SK-N-SH treated with all-trans-retinoic acid at 6 μM for 48 hours (cell line): ENCODE results near the gene CCDC8.

Experiments
- ARNTL ChIP-seq: fragments of 450-650 bp; formaldehyde crosslinking; IDR thresholded peaks from 2 replicates; pipeline ENCODE4 v1.5.0; 2020; ENCODE audit warnings: low read depth, mild to moderate bottlenecking, moderate library complexity, borderline replicate concordance
- BACH2 ChIP-seq: fragments of 250-450 bp; sonication (Bioruptor Pico); IDR thresholded peaks from 2 replicates; pipeline ENCODE4 v1.9.0; 2021; ENCODE audit warnings: mild to moderate bottlenecking, borderline replicate concordance
- CREB5 ChIP-seq: fragments of 250-450 bp; sonication (Bioruptor Pico); IDR thresholded peaks from 2 replicates; pipeline ENCODE4 v1.5.1; 2020; ENCODE audit warnings: low read depth, mild to moderate bottlenecking, moderate library complexity
- CSDC2 ChIP-seq: fragments of 250-450 bp; sonication (Bioruptor Pico); IDR thresholded peaks from 2 replicates; pipeline ENCODE4 v1.5.0; 2020; ENCODE audit warnings: mild to moderate bottlenecking, moderate library complexity
- OSR1 ChIP-seq: fragments of 250-450 bp; sonication (Bioruptor Pico); IDR thresholded peaks from 2 replicates; pipeline ENCODE4 v1.8.0; 2022; ENCODE audit warnings: moderate library complexity, mild to moderate bottlenecking, inconsistent platforms
- POU6F1 ChIP-seq: fragments of 250-450 bp; sonication (Bioruptor Pico); IDR thresholded peaks from 2 replicates; pipeline ENCODE4 v1.8.0; 2021; ENCODE audit warnings: low read depth, mild to moderate bottlenecking, moderate library complexity, borderline replicate concordance
- SNAI2 ChIP-seq: fragments of 250-450 bp; sonication (Bioruptor Pico); IDR thresholded peaks from 2 replicates; pipeline ENCODE4 v1.5.0; 2020; ENCODE audit warnings: mild to moderate bottlenecking, moderate library complexity
- TCF4 ChIP-seq: fragments of 250-450 bp; sonication (Bioruptor Pico); IDR thresholded peaks from 2 replicates; pipeline ENCODE4 v1.8.0; 2021; ENCODE audit warnings: mild to moderate bottlenecking, moderate library complexity, borderline replicate concordance
- ZFP3 ChIP-seq: fragments of 250-450 bp; sonication (Bioruptor Pico); IDR thresholded peaks from 2 replicates; pipeline ENCODE4 v1.5.0; 2020; ENCODE audit warnings: mild to moderate bottlenecking, moderate library complexity
- ZNF70 ChIP-seq: fragments of 450-650 bp; formaldehyde crosslinking; IDR thresholded peaks from 2 replicates; pipeline ENCODE4 v1.5.0; 2020; ENCODE audit warnings: mild to moderate bottlenecking, moderate library complexity

- TF ChIP-seq ARNTL (CRISPR knock-in tag) (no peak), TCF4 (CRISPR knock-in tag) (no peak), CSDC2 (no peak), OSR1 (CRISPR knock-in tag) (no peak), ZNF70 (CRISPR knock-in tag) (no peak), SNAI2 (CRISPR knock-in tag) (no peak), POU6F1 (CRISPR knock-in tag) (no peak), CREB5 (CRISPR knock-in tag) (no peak), ZFP3 (no peak), BACH2 (CRISPR knock-in tag) (no peak)
These were observed 40.3 kb upstream of the CCDC8 start for GRCh38 chr19:46453661-46454060.
